Panc1 (cell line): ENCODE data around the gene SCEL. TPM values are rescaled to one million over a fixed set of nuclear protein-coding genes. Genes with fewer than 3 reads are reported as not detected.

ENCODE experiments used
- ATAC-seq: fragments of 200-7000 bp; cut with Tn5 transposase; 2 replicates; pipeline ENCODE4 v1.9.1; 2020; ENCODE audit warnings: mild to moderate bottlenecking, moderate library complexity
- BruUV-seq: library from RNA; stranded (reverse); fragments of 400-500 nt; replicated peaks from 2 replicates; lab custom pipeline; 2021; lab: Mats Ljungman, UMichigan
- CTCF ChIA-PET: fragments of 300-600 bp; sonication (Branson Sonifier 250); formaldehyde crosslinking; loops from one replicate; lab custom pipeline; 2022; ENCODE audit warnings: antibody characterized with exemption; lab: Charles Lee
- POLR2A ChIA-PET: fragments of 300-600 bp; sonication (Branson Sonifier 250); formaldehyde crosslinking; loops from one replicate; lab custom pipeline; 2022; ENCODE audit warnings: antibody characterized with exemption; lab: Charles Lee
- DNase-seq: peaks from one replicate; pipeline ENCODE4 v3.0.0-alpha.2; 2010; ENCODE audit warnings: low read depth, low spot score
- H3K27ac ChIP-seq: 2 replicates; pipeline ENCODE4 v1.5.1; 2011; ENCODE audit warnings: mild to moderate bottlenecking, low read length, inconsistent platforms
- H3K27me3 ChIP-seq: fragments of 200-500 bp; sonication (Bioruptor generic); 2 replicates; pipeline ENCODE4 v1.6.0; 2014; ENCODE audit warnings: low read length, inconsistent platforms; ENCODE audit not compliant: control insufficient read depth, insufficient read depth
- H3K36me3 ChIP-seq: fragments of 200-500 bp; sonication (Bioruptor generic); 2 replicates; pipeline ENCODE4 v1.5.1; 2014; ENCODE audit warnings: inconsistent platforms, mild to moderate bottlenecking, low read length, moderate library complexity; ENCODE audit not compliant: control insufficient read depth, insufficient read depth
- H3K4me1 ChIP-seq: 2 replicates; pipeline ENCODE4 v1.5.1; 2011; ENCODE audit warnings: inconsistent platforms, mild to moderate bottlenecking, low read length, moderate library complexity; ENCODE audit not compliant: control insufficient read depth, insufficient read depth
- H3K4me3 ChIP-seq, 2 experiments: 2 replicates each; pipeline ENCODE4 v1.5.1; 2011 to 2012; ENCODE audit warnings: low read depth in 2 of 2, low read length in 2 of 2, mild to moderate bottlenecking in 2 of 2, inconsistent platforms in 1 of 2, moderate library complexity in 1 of 2
- H3K9me3 ChIP-seq: fragments of 200-500 bp; sonication (Bioruptor generic); 2 replicates; pipeline ENCODE4 v1.5.1; 2014; ENCODE audit warnings: low read depth, mild to moderate bottlenecking, inconsistent platforms, low read length, moderate library complexity; ENCODE audit not compliant: control insufficient read depth, insufficient read depth
- CTCF ChIP-seq: fragments of 450-650 bp; IDR thresholded peaks from 2 replicates; pipeline ENCODE4 v1.5.1; 2017; ENCODE audit warnings: mild to moderate bottlenecking
- POLR2AphosphoS5 ChIP-seq: IDR thresholded peaks from 2 replicates; pipeline ENCODE4 v1.6.1; 2012; ENCODE audit warnings: mild to moderate bottlenecking, low read depth, low read length, moderate library complexity
- REST ChIP-seq, 2 experiments: IDR thresholded peaks; 2 replicates each; pipeline ENCODE4 v1.6.1; 2011 to 2012; ENCODE audit warnings: low read depth in 2 of 2, control low read depth in 1 of 2, low read length in 1 of 2, mild to moderate bottlenecking in 1 of 2, moderate library complexity in 1 of 2; ENCODE audit not compliant: insufficient read depth in 1 of 2
- SIN3A ChIP-seq: IDR thresholded peaks from 2 replicates; pipeline ENCODE4 v1.6.1; 2012; ENCODE audit warnings: low read depth, mild to moderate bottlenecking, low read length, moderate library complexity, borderline replicate concordance; ENCODE audit not compliant: insufficient read depth
- TCF7L2 ChIP-seq: IDR thresholded peaks from 2 replicates; pipeline ENCODE4 v1.6.1; 2011; ENCODE audit warnings: mild to moderate bottlenecking, low read depth, low read length, inconsistent platforms
- in situ Hi-C: cut with HindIII; loops from 2 replicates; pipeline ENCODE4 v1.10.0; 2016; ENCODE audit warnings: low sequenced_read_pairs, low pct_unique_long_range_greater_than_20kb
- intact Hi-C: fragments of 100-400 bp; cut with micrococcal nuclease; formaldehyde crosslinking; loops from one replicate; pipeline ENCODE4 v1.10.0; 2022; ENCODE audit not compliant: unreplicated experiment
- total RNA-seq: library from RNA; stranded (reverse); gene quantifications from one replicate; pipeline ENCODE4 v1.2.1, GENCODE V29; 2021; ENCODE audit not compliant: unreplicated experiment

SCEL gene
- total RNA-seq, 1 experiment from 2014 or later = not detected

GRCh38 chr13:77530875-77531274 is 4.6 kb upstream of the SCEL start:
- POLR2A ChIA-PET = no interaction called here
- DNase-seq = no peak

GRCh38 chr13:77532983-77533382 is 2.5 kb upstream of the SCEL start:
- POLR2A ChIA-PET = no interaction called here
- Histone ChIP-seq H3K4me1 (no peaks in the 10 kb centered on the region), H3K4me3 (no peak overlapping the region), H3K9me3 (no peaks in the 10 kb centered on the region), H3K27ac (no peak overlapping the region), H3K36me3 (no peaks in the 10 kb centered on the region), H3K27me3 (0 out of 2 replicates have a peak, but pooled peaks cover 2% of the 10 kb centered on the region)
- intact Hi-C loops (no loop called here), in situ Hi-C loops (no loop called here)
- CTCF ChIA-PET = no interaction called here
- TF ChIP-seq TCF7L2 (no peak), SIN3A (no peak), CTCF (no peak), REST (IDR thresholded peaks at IDR 0.05; ENCODE audit: insufficient read depth in 1 of 2, low read depth in 2 of 2, low read length in 1 of 2) (no peak), POLR2AphosphoS5 (no peak)
- no TSS peak for BruUV-seq
- DNase-seq = no peak
- no peak for ATAC-seq

More at GRCh38 chr13:77530875-77531274, 4.6 kb upstream of the SCEL start:
- CTCF ChIA-PET = no interaction called here
- Histone ChIP-seq H3K4me1 (no peaks in the 10 kb centered on the region), H3K4me3 (no peak overlapping the region), H3K27me3 (no peaks in the 10 kb centered on the region), H3K36me3 (no peaks in the 10 kb centered on the region), H3K9me3 (no peaks in the 10 kb centered on the region), H3K27ac (no peak overlapping the region)
- TF ChIP-seq REST (IDR thresholded peaks at IDR 0.05; ENCODE audit: insufficient read depth in 1 of 2, low read depth in 2 of 2, low read length in 1 of 2) = no peak
- no peak for TF ChIP-seq TCF7L2
- TF ChIP-seq CTCF = no peak
- no peak for TF ChIP-seq SIN3A
- no peak for TF ChIP-seq POLR2AphosphoS5
- in situ Hi-C loops = no loop called here
- BruUV-seq = no TSS peak
- no peak for ATAC-seq
- intact Hi-C loops = no loop called here
